ENCODE measurements around the gene AQP7.

- TF ChIP-seq CTCF (conservative IDR thresholded peaks at IDR 0.05; ENCODE audit: low read length) (no peak), EZH2phosphoT487 (IDR thresholded peaks at IDR 0.05; ENCODE audit: borderline replicate concordance, low read depth, low read length) (no peak)
Observed at GRCh38 chr9:33340186-33340585, 62.2 kb downstream of the AQP7 start.
